Activated T-helper 1 cell treated with anti-CD3 and anti-CD28 coated beads, Interleukin-2, amount 50 U/mL, for 16 hours (primary cell): ENCODE data around the gene AMIGO3.

ENCODE experiments used
- DNase-seq, 2 donors: peaks; one replicate each; pipeline ENCODE4 v3.0.0-alpha.2; 2020; ENCODE audit warnings: low read depth in 1 of 2, low spot score in 1 of 2

AMIGO3 gene

GRCh38 chr3:49725906-49726681 lies 6.6 kb upstream of the AMIGO3 start:
- DNase-seq, result no peak

GRCh38 chr3:49724586-49724985 lies 5.1 kb upstream of the AMIGO3 start:
- no peak for DNase-seq

GRCh38 chr3:49723628-49724551 lies 4.4 kb upstream of the AMIGO3 start, which contains the start of gene GMPPB:
Gene GMPPB (minus strand): TSS chr3:49723951. CDS start chr3:49723726, 225 bp downstream.
- DNase-seq, result peak; percentile 85 to 89

- DNase-seq, result peak in 1 of 2 donors; percentile 40
These were observed 3.8 kb upstream of the AMIGO3 start for GRCh38 chr3:49723296-49723627.

GRCh38 chr3:49722896-49723295 lies 3.4 kb upstream of the AMIGO3 start:
- DNase-seq, result no peak

- DNase-seq, result no peak
These were observed 2.7 kb upstream of the AMIGO3 start for GRCh38 chr3:49721896-49722781.

GRCh38 chr3:49721596-49721895 lies 2.1 kb upstream of the AMIGO3 start:
- no peak for DNase-seq

- DNase-seq, result no peak
These were observed 1.5 kb upstream of the AMIGO3 start for GRCh38 chr3:49720855-49721595.

GRCh38 chr3:49718858-49719213 lies 648 bp downstream of the AMIGO3 start:
- no peak for DNase-seq

- DNase-seq, result no peak
These were observed 1.3 kb downstream of the AMIGO3 start for GRCh38 chr3:49717959-49718857.

- no peak for DNase-seq
These were observed 2.1 kb downstream of the AMIGO3 start for GRCh38 chr3:49717211-49717958.

GRCh38 chr3:49716691-49717210 lies 2.7 kb downstream of the AMIGO3 start:
- DNase-seq, result no peak

GRCh38 chr3:49716169-49716568 lies 3.3 kb downstream of the AMIGO3 start:
- no peak for DNase-seq

GRCh38 chr3:49715611-49716121 lies 3.8 kb downstream of the AMIGO3 start:
- DNase-seq, result no peak

- DNase-seq, result no peak
These were observed 4.5 kb downstream of the AMIGO3 start for GRCh38 chr3:49714728-49715550.

- no peak for DNase-seq
These were observed 6.0 kb downstream of the AMIGO3 start for GRCh38 chr3:49713336-49714105.
